22Rv1 (cell line): ENCODE data around the gene LUM.
A peak's percentile ranks its signal among the peaks of the same experiment; 100 is the strongest.

Experiments
- H3K27ac ChIP-seq: fragments of 450-650 bp; 2 replicates; pipeline ENCODE4 v1.5.1; 2017
- CTCF ChIP-seq: fragments of 450-650 bp; IDR thresholded peaks from 2 replicates; pipeline ENCODE4 v1.5.1; 2017; ENCODE audit warnings: mild to moderate bottlenecking
- ZFX ChIP-seq: fragments of 450-650 bp; IDR thresholded peaks from 2 replicates; pipeline ENCODE4 v1.6.1; 2017; ENCODE audit warnings: antibody characterized with exemption, borderline replicate concordance

Gene LUM

GRCh38 chr12:91127306-91127705 lies 16.0 kb upstream of the LUM start:
- peak overlapping the region; percentile 48 for H3K27ac ChIP-seq
- TF ChIP-seq CTCF (no peak), ZFX (no peak)

- peak overlapping the region; percentile 48 for H3K27ac ChIP-seq
- TF ChIP-seq CTCF (no peak), ZFX (no peak)
Observed at GRCh38 chr12:91126516-91126915, 15.2 kb upstream of the LUM start.

- TF ChIP-seq CTCF, result no peak
- TF ChIP-seq ZFX, result no peak
- no peak overlapping the region for H3K27ac ChIP-seq
Observed at GRCh38 chr12:91123236-91123916, 12.1 kb upstream of the LUM start.

- H3K27ac ChIP-seq, result no peak overlapping the region
- TF ChIP-seq ZFX (no peak), CTCF (no peak)
Observed at GRCh38 chr12:91120781-91121180, 9.5 kb upstream of the LUM start.

GRCh38 chr12:91119089-91119488 lies 7.8 kb upstream of the LUM start:
- H3K27ac ChIP-seq, result no peak overlapping the region
- TF ChIP-seq CTCF (no peak), ZFX (no peak)

GRCh38 chr12:91113621-91114020 lies 2.3 kb upstream of the LUM start:
- H3K27ac ChIP-seq, result no peak overlapping the region
- TF ChIP-seq ZFX, result no peak
- no peak for TF ChIP-seq CTCF

- H3K27ac ChIP-seq, result no peak overlapping the region
- TF ChIP-seq ZFX (no peak), CTCF (no peak)
Observed at GRCh38 chr12:91110311-91110924, 876 bp downstream of the LUM start.
